Neuronal stem cell (in vitro differentiated cells): ENCODE measurements around the gene ETNK1.

ENCODE experiments used
- DNase-seq: peaks from one replicate; pipeline ENCODE4 v3.0.0-alpha.2; 2013; ENCODE audit warnings: low spot score
- H2AFZ ChIP-seq: one replicate; pipeline ENCODE4 v1.6.1; 2013; ENCODE audit warnings: mild to moderate bottlenecking, low read length, inconsistent platforms
- H2AK5ac ChIP-seq: 2 replicates; pipeline ENCODE4 v1.6.1; 2013; ENCODE audit warnings: low read depth, mild to moderate bottlenecking, inconsistent platforms, low read length, moderate library complexity, mixed read lengths
- H2BK120ac ChIP-seq: 2 replicates; pipeline ENCODE4 v1.6.1; 2013; ENCODE audit warnings: low read depth, mild to moderate bottlenecking, inconsistent platforms, low read length, moderate library complexity, mixed read lengths
- H2BK12ac ChIP-seq: one replicate; pipeline ENCODE4 v1.6.1; 2013; ENCODE audit warnings: low read length, inconsistent platforms
- H2BK15ac ChIP-seq: 2 replicates; pipeline ENCODE4 v1.6.1; 2013; ENCODE audit warnings: mild to moderate bottlenecking, low read length, inconsistent platforms, mixed read lengths
- H2BK5ac ChIP-seq: one replicate; pipeline ENCODE4 v1.6.1; 2013; ENCODE audit warnings: inconsistent platforms, mild to moderate bottlenecking, low read length, moderate library complexity
- H3K14ac ChIP-seq: one replicate; pipeline ENCODE4 v1.6.1; 2013; ENCODE audit warnings: low read length, inconsistent platforms
- H3K18ac ChIP-seq: 2 replicates; pipeline ENCODE4 v1.6.1; 2013; ENCODE audit warnings: low read length, inconsistent platforms
- H3K23ac ChIP-seq: 2 replicates; pipeline ENCODE4 v1.6.1; 2013; ENCODE audit warnings: low read depth, mild to moderate bottlenecking, mixed read lengths, low read length, inconsistent platforms; ENCODE audit not compliant: poor library complexity
- H3K27ac ChIP-seq: replicated peaks from 3 replicates; pipeline ENCODE4 v1.5.1; 2013; ENCODE audit warnings: low read length, inconsistent platforms
- H3K27me3 ChIP-seq, 3 experiments: 2 replicates each; pipeline ENCODE4 v1.6.1; 2013; ENCODE audit warnings: low read length in 3 of 3, mild to moderate bottlenecking in 2 of 3, inconsistent platforms in 1 of 3, low read depth in 1 of 3, mixed read lengths in 1 of 3, moderate library complexity in 1 of 3; ENCODE audit not compliant: control insufficient read depth in 3 of 3, insufficient read depth in 3 of 3
- H3K36me3 ChIP-seq, 2 donors: replicated peaks in 1 of 2; 2 replicates each; pipeline ENCODE4 v1.6.1; 2013; ENCODE audit warnings: low read length in 2 of 2; ENCODE audit not compliant: control insufficient read depth in 2 of 2, insufficient read depth in 2 of 2
- H3K4ac ChIP-seq: 2 replicates; pipeline ENCODE4 v1.6.1; 2013; ENCODE audit warnings: inconsistent platforms, mild to moderate bottlenecking, low read length, moderate library complexity
- H3K4me1 ChIP-seq, 2 donors: 1 replicate in 1 of 2; 2 replicates in 1 of 2; pipeline ENCODE4 v1.6.1; 2013; ENCODE audit warnings: low read length in 2 of 2, low read depth in 1 of 2; ENCODE audit not compliant: control insufficient read depth in 2 of 2, insufficient read depth in 1 of 2
- H3K4me2 ChIP-seq: one replicate; pipeline ENCODE4 v1.6.1; 2013; ENCODE audit warnings: mild to moderate bottlenecking, low read length, inconsistent platforms; ENCODE audit not compliant: insufficient read depth, poor library complexity, severe bottlenecking
- H3K4me3 ChIP-seq, 2 donors: 2 replicates each; pipeline ENCODE4 v1.5.1; 2013; ENCODE audit warnings: low read length in 2 of 2, mild to moderate bottlenecking in 2 of 2, inconsistent platforms in 1 of 2, moderate library complexity in 1 of 2
- H3K79me1 ChIP-seq: one replicate; pipeline ENCODE4 v1.6.1; 2013; ENCODE audit warnings: low read depth, mild to moderate bottlenecking, inconsistent platforms, low read length, moderate library complexity
- H3K9ac ChIP-seq: one replicate; pipeline ENCODE4 v1.6.1; 2013; ENCODE audit warnings: mild to moderate bottlenecking, low read depth, low read length, inconsistent platforms; ENCODE audit not compliant: poor library complexity
- H3K9me3 ChIP-seq, 2 donors: replicated peaks in 1 of 2; 2 replicates each; pipeline versions ENCODE3 to v1.6.1; 2013; ENCODE audit warnings: low read length in 2 of 2, mild to moderate bottlenecking in 2 of 2, inconsistent platforms in 1 of 2, low read depth in 1 of 2, mixed read lengths in 1 of 2, moderate library complexity in 1 of 2; ENCODE audit not compliant: control insufficient read depth in 2 of 2, insufficient read depth in 1 of 2
- H4K8ac ChIP-seq: one replicate; pipeline ENCODE4 v1.6.1; 2013; ENCODE audit warnings: low read depth, mild to moderate bottlenecking, inconsistent platforms, low read length, moderate library complexity
- H4K91ac ChIP-seq: one replicate; pipeline ENCODE4 v1.6.1; 2013; ENCODE audit warnings: low read length, low read depth, mild to moderate bottlenecking, inconsistent platforms; ENCODE audit not compliant: poor library complexity
- WGBS, 2 donors: extraction: QIAGEN DNeasy Blood & Tissue Kit; methylation state at CpG; one replicate each; pipeline ENCODE4 v1.1.7; 2013; ENCODE audit warnings: missing lambda C conversion rate in 2 of 2, mixed read lengths in 1 of 2; ENCODE audit not compliant: insufficient read length in 2 of 2, insufficient replicate concordance in 1 of 2; ENCODE audit errors: extremely low coverage in 2 of 2; 5-methylcytosine and 5-hydroxymethylcytosine counted together

Gene ETNK1

DNA sequence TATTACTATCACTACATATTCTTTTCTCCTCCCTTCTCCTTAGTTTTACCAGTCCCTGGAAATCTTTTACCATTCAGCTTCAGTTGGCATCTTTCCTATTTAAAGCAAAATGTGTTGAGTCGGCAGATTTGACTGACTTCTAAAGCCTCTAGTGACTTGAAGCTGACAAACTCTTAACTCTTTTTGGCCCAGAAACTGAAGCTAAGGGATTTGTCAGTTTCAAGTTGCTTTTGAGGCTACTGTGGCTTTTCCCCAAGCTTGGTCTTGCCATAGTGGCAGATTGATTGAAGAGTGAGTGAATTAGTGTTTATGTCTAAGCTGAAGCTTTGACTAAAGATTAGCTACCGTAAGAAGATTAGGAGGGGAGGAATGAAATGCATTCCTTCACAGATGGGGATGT is 104.0 kb downstream of the ETNK1 start:
- H4K8ac ChIP-seq = no peak overlapping the region
- no peaks in the 10 kb centered on the region for H3K79me1 ChIP-seq
- no peak overlapping the region for H3K4ac ChIP-seq
- H3K4me3 ChIP-seq = no peak overlapping the region
- H3K9ac ChIP-seq = no peak overlapping the region
- no peak overlapping the region for H3K14ac ChIP-seq
- H3K23ac ChIP-seq = no peak overlapping the region
- no peak for DNase-seq
- no peak overlapping the region for H3K4me2 ChIP-seq
- H2BK15ac ChIP-seq = no peak overlapping the region
- H2AFZ ChIP-seq = no peak overlapping the region
- no peak overlapping the region for H3K18ac ChIP-seq
- no CpG with 5 or more reads among the region's 2 CpGs for WGBS, 2 donors
- H3K4me1 ChIP-seq = peaks cover 0 to 4% of the 10 kb centered on the region in 2 donors
- no peak overlapping the region for H2BK120ac ChIP-seq
- no peak overlapping the region for H2BK5ac ChIP-seq
- no peaks in the 10 kb centered on the region for H3K36me3 ChIP-seq
- H2BK12ac ChIP-seq = no peak overlapping the region
- H3K27me3 ChIP-seq = no peaks in the 10 kb centered on the region
- H3K9me3 ChIP-seq = no peaks in the 10 kb centered on the region
- H4K91ac ChIP-seq = no peak overlapping the region
- no peak overlapping the region for H2AK5ac ChIP-seq
- H3K27ac ChIP-seq = no peak overlapping the region

DNA sequence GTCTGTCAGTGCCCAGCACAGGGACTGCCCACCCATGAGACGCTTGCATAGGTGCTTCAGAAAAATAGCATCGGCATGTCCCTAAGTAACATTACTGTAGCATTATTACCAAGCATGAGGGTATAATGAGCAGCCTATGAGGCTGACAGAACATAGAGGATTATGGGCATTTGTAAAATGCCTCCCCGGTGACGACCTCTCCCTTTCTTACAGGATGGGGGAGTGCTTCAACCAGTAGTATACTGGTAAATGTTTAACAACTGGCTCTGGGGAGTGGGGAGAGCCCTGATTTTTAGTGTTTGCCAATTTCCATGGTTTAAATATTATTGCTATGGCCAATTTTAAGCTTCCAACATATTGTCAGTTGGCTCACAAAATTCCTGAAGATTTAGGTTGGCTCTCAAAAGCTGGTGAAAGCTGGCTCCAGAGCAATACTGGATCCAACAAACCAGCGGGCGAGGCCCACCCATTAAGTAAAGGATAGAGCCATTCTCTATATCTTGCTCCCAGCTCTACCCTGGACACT is 104.5 kb downstream of the ETNK1 start:
- no peak overlapping the region for H3K4ac ChIP-seq
- WGBS, 2 donors = no CpG with 5 or more reads among the region's 6 CpGs
- no peak overlapping the region for H2AK5ac ChIP-seq
- H4K91ac ChIP-seq = no peak overlapping the region
- H3K4me1 ChIP-seq = peaks cover 0 to 4% of the 10 kb centered on the region in 2 donors
- no peaks in the 10 kb centered on the region for H3K9me3 ChIP-seq
- H3K79me1 ChIP-seq = no peaks in the 10 kb centered on the region
- no peak overlapping the region for H2AFZ ChIP-seq
- H3K27me3 ChIP-seq = no peaks in the 10 kb centered on the region
- no peak overlapping the region for H2BK5ac ChIP-seq
- H3K36me3 ChIP-seq = no peaks in the 10 kb centered on the region
- no peak overlapping the region for H2BK15ac ChIP-seq
- H3K18ac ChIP-seq = no peak overlapping the region
- DNase-seq = no peak
- H3K9ac ChIP-seq = no peak overlapping the region
- H3K4me3 ChIP-seq = no peak overlapping the region
- H4K8ac ChIP-seq = no peak overlapping the region
- no peak overlapping the region for H3K14ac ChIP-seq
- H3K23ac ChIP-seq = no peak overlapping the region
- H3K27ac ChIP-seq = no peak overlapping the region
- H3K4me2 ChIP-seq = no peak overlapping the region
- H2BK12ac ChIP-seq = no peak overlapping the region
- H2BK120ac ChIP-seq = no peak overlapping the region

DNA sequence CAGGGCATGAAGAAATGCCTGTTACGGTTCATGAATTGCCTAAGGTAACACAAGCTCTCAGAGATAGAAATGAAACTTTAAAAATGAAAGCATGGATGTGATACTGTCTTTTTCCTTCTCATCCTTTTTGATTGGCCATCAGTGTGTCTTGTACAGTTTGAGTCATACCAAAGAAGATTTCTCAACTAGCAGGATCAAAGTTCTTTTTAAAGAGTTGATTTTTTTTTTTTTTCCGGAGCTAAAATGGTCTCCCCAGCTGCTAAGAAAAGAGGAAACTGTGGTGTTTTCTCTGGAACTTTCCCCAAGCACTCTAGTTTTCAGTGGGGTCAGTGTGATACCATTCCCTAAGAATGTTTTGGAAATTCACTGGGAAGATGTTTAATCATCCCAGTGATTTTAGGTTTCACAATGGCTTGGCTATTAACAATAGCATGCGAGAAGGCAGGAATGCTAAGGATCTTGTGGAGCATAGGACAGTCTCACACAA is 105.0 kb downstream of the ETNK1 start:
- Histone ChIP-seq H3K9ac (no peak overlapping the region), H3K4ac (no peak overlapping the region), H3K79me1 (no peaks in the 10 kb centered on the region), H4K91ac (no peak overlapping the region), H2BK12ac (no peak overlapping the region), H3K23ac (no peak overlapping the region), H3K27ac (no peak overlapping the region), H2BK120ac (no peak overlapping the region), H3K18ac (no peak overlapping the region), H4K8ac (no peak overlapping the region), H3K4me2 (no peak overlapping the region), H3K4me3 (no peak overlapping the region), H2AFZ (no peak overlapping the region), H3K14ac (no peak overlapping the region), H2AK5ac (no peak overlapping the region), H3K4me1 (peaks cover 0 to 4% of the 10 kb centered on the region in 2 donors), H3K36me3 (no peaks in the 10 kb centered on the region), H2BK15ac (no peak overlapping the region), H3K27me3 (no peaks in the 10 kb centered on the region), H2BK5ac (no peak overlapping the region), H3K9me3 (no peaks in the 10 kb centered on the region)
- DNase-seq = no peak
- WGBS, 2 donors = no CpG with 5 or more reads among the region's 3 CpGs

DNA sequence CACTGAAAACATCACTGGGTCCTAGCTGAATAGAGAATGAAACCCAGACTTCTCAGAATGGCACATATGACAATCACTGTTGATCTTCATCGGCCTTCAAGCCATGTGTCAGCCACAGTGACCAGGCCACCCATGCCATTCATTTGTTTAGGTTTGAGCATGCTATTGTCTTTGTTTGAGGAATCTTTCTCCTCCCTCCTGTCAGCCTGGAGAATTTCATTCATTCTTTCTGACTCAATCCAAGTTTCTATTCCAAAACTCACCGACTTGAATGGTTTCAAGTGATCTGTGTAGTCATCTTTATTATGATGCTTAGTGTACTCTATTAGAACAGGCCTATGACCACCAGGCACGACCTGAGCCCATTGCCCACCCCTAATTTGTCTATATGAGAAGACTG is 106.3 kb downstream of the ETNK1 start:
- no peak overlapping the region for H3K18ac ChIP-seq
- H4K8ac ChIP-seq = no peak overlapping the region
- no peak overlapping the region for H2BK120ac ChIP-seq
- H2AK5ac ChIP-seq = no peak overlapping the region
- H3K4me3 ChIP-seq = no peak overlapping the region
- no peaks in the 10 kb centered on the region for H3K9me3 ChIP-seq
- H4K91ac ChIP-seq = no peak overlapping the region
- no CpG with 5 or more reads among the region's 3 CpGs for WGBS, 2 donors
- H3K4me2 ChIP-seq = no peak overlapping the region
- H3K27ac ChIP-seq = no peak overlapping the region
- H2BK5ac ChIP-seq = no peak overlapping the region
- H2BK12ac ChIP-seq = no peak overlapping the region
- no peak overlapping the region for H3K4ac ChIP-seq
- DNase-seq = no peak
- H3K79me1 ChIP-seq = no peaks in the 10 kb centered on the region
- H3K23ac ChIP-seq = no peak overlapping the region
- peak overlapping the region; percentile 9 for H2AFZ ChIP-seq
- no peak overlapping the region for H3K9ac ChIP-seq
- H2BK15ac ChIP-seq = no peak overlapping the region
- no peaks in the 10 kb centered on the region for H3K36me3 ChIP-seq
- no peak overlapping the region for H3K14ac ChIP-seq
- H3K27me3 ChIP-seq = no peaks in the 10 kb centered on the region
- peaks cover 0 to 4% of the 10 kb centered on the region in 2 donors for H3K4me1 ChIP-seq
